GM21360 (cell line): Measurements from ENCODE around the gene LSM11.

Experiments
- ATAC-seq: cut with Tn5 transposase; IDR thresholded peaks from one replicate; pipeline ENCODE4 v1.9.1; 2021; ENCODE audit warnings: mild to moderate bottlenecking, moderate library complexity; ENCODE audit not compliant: unreplicated experiment

Gene LSM11

DNA sequence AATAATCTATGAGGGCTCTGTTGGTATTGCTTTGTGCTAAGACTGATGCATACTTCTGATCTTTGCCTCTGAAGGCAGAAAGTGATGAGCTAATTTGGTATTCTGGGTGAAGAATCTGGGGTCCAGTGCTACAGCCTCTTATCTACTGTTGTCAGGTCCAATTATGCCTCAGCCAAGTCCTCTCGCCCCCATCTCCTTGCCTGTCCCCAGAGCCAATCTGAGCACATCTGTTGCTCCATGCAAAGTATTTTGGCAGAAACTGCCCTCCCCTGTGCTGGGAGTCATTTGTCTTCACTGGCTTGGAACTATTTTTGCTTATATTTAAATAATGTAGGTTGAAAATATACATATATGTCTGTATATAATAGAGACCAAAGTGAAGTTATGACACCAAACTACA is 23.4 kb downstream of the LSM11 start:
- no peak for ATAC-seq

DNA sequence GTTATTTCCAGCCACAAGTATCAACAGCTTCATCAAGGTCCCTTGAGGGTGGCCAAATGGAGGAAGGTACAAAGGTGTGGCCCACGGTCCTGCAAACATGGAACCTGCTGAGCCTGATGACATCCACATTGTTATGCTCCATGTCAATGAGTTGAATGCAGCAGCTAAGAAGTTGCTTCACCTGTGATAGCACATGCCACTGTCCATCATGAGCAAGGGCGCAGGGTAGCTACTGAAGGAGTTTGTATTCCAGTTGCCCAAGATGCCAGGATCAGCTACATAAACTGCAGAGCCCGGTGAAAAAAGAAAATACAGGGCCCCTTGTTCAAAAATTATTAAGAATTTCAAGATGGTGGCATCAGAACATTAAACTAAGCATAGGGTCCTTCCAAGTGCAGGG is 24.2 kb downstream of the LSM11 start:
- ATAC-seq: no peak

DNA sequence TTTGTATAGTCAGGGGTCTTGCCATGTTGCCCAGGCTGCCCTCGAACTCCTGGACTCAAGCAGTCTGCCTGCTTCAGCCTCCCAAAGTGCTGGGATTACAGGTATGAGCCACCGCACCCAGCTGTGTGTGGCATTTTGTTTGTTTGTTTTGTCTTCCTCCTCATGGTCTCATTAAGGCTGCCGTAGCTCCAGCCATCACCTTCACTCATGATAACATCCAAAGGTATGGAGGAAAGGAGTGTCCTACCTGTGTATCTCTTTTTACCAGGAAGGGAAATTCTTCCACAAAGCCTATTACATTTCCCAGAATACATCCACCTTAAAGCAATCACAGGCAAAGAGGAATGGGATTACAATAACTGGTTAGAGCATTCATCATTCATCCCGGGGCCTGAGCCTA is 27.2 kb downstream of the LSM11 start:
- ATAC-seq: no peak

DNA sequence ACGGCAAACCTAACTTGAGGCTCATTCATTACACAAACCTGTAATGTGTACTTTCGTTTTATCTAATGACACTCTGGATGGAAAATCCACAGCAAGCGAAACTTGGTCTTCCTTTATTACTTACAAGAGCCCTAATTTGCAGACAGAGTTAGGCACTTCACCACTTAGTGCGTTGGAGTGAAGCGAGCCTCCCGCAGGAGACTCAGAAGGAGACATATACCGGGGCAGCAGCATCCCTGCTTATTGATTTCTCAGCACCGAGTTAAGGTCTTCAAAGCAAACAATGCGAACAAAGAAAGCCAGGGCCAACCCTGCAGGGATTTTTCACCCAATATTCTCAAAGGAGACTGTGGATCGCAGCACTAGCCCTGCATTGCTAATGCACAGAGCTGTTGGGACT is 28.6 kb downstream of the LSM11 start:
- no peak for ATAC-seq

DNA sequence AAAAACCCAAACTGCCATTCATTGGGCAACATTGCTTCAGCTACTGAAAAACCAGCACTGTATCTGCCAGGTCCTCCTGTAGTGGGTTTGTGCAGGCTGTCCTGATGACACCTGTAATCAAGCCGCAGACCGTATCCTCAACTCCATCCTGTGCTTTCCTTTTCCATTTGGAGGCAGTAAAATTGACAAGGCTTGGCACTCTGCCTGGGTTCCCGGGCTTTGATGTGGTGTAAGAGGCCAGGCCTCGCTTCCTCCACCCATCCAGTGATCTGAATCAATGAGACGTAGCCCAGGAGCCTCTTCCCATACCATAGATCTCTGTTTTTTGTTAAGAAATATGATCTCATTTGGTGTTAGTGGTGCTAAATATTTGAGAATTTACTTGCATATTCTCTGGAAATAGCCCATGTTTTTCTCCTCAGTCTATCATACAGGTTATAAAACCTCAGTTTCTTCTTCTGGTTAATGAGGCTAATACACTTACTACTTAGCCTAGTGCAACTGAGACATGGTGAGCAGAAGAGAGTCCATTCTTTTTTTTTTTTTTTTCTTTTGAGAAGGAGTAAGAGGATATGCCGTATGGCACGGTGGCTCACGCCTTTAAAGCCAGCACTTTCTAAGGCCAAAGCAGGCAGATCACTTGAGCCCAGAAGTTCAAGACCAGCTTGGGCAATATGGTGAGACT is 34.8 kb downstream of the LSM11 start:
- no peak for ATAC-seq

DNA sequence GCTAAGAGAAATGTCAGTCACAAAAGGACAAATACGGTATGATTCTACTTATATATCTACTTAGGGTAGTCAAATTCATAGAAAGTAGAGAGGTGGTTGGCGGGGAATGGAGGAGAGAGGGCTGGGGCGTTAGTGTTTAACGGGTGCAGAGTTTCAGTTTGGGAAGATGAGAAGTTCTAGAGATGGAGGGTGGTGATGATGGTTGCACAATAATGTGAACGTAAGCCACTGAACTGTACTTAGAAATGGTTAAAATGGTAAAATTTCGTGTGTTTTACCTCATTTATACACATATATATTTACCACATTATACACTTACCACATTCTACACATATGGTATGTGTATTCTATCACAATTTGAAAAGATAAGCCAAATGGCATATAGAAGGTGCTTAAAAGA is 35.7 kb downstream of the LSM11 start:
- no peak for ATAC-seq

DNA sequence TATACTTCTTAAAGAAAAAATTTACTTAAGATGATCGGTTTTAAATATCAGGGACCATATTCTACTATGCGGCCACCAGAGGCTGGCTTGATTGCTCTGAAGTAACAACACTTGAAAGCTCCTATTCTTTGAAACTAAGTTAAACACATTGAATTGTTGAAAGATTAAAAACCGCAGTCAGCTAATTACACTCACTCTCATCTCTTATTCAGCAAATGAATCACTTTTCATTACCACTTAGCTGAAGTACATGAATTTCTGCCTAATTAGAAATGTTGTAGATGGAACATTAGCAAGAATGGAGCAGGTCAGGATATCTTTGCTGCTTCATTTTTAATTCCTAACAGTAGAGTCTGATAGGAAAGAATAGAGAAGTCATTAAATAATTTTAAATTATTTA is 42.3 kb downstream of the LSM11 start:
- ATAC-seq: no peak

DNA sequence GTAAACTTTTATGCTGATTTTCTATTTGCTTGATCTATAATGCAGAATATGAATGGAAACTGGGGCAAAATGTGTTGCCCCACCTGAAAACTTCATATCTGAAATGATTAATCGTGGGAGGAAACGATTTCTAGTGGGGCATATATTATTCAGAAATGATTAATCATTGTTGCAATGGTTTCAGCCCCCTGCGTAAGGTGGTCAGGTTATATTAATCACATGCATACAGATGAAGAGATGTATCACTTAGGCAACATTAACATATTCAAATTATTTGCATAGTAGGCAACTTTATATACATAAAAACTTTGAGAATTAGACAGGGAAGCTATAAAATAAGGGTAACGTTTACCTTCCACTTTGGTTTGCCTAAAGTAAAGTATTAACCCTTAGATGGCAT is 49.8 kb downstream of the LSM11 start:
- ATAC-seq: no peak

DNA sequence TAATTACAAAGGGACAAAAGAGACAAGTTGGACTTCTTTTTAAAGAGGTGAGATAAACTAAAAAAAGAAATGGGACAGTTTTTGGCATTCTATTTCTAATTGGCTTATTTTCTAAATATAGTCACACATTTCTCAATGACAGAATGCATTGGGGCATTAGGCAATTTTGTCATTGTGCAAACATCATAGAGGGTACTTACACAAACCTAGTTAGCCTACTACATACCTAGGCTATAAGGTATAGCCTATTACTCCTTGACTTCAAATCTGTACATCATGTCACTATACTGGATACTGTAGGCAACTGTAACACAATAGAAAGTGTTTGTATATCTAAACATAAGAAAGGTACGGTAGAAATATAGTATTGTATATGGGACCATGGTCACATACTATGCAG is 56.1 kb downstream of the LSM11 start:
- no peak for ATAC-seq

DNA sequence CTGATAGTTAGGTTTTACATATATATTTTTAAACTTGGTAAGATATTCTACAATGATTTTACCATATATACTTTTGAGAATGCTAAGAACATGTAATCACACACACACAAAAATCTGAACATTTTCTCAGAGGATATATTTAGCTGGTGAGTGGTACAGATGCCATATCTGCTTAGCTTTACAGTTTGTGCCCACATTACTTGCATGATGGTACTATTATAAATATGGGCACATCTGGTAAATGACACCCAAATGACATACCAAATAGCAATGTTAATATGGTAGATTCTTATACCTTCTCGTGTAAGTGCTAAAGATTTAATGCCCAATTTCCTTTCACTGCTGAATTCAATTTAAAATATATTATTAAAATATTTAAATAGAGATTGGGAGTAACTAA is 56.6 kb downstream of the LSM11 start:
- no peak for ATAC-seq

DNA sequence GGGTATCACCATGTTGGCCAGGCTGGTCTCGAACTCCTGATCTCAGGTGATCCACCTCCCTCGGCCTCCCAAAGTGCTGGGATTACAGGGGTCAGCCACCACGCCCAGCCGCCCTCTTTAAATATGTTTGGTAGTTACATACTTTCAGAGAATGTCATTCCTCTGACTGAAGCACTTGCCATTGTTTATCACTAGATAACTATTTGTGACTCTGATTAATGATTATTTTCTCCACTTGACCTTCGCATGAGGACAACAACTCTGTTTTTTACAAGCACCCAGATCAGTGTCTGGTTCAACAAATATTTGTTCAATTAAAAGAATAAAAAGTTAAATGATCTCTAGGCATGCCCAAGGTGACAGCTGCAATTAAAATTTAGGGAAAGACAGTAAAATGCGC is 59.2 kb downstream of the LSM11 start:
- ATAC-seq: no peak

DNA sequence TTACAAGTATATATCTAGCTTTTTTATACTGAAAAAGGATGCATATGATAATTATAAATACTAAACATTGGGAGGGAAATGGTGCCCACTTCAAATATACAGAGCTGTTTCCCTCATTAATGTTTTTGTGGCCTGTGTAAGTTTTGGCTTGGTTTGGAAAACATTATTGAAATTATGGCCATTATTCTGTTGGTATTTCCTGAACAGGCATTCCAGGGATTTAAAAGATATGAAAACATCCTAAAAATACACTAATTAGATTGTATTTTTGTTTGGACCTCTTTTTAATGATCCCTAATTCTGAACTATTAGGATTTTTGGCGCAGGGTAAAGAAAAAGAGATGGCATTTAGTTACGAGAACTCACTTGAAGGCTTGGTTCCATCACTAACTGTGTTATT is 64.5 kb downstream of the LSM11 start:
- no peak for ATAC-seq
